K562 (cell line): ENCODE measurements around the gene CUEDC2. TPM values are rescaled to one million over a fixed set of nuclear protein-coding genes. Genes with fewer than 3 reads are reported as not detected.

Experiments used
- FIP1L1 ChIP-seq: fragments of 200-400 bp; formaldehyde crosslinking; IDR thresholded peaks from 2 replicates; pipeline ENCODE4 v1.6.1; 2018; ENCODE audit warnings: mild to moderate bottlenecking, low read depth, low read length; ENCODE audit not compliant: poor library complexity, severe bottlenecking
- GABPB2 ChIP-seq: fragments of 250-450 bp; sonication (Bioruptor Pico); conservative IDR thresholded peaks from 2 replicates; pipeline ENCODE4 v1.5.1; 2021; ENCODE audit warnings: mild to moderate bottlenecking
- KLF10 ChIP-seq: fragments of 250-450 bp; sonication (Bioruptor Pico); IDR thresholded peaks from 2 replicates; pipeline ENCODE4 v1.6.1; 2021; ENCODE audit warnings: matching md5 sums
- MAZ ChIP-seq, 2 experiments: fragments of 450-650 bp in 1 of 2; sonication (generic) in 1 of 2; formaldehyde crosslinking; IDR thresholded peaks in 1 of 2; conservative IDR thresholded peaks in 1 of 2; 2 replicates each; pipeline versions ENCODE4 v1.4.0 to v1.5.0; 2020; ENCODE audit warnings: mild to moderate bottlenecking in 1 of 2, missing genetic modification reagents in 1 of 2
- NR2C2 ChIP-seq, 2 experiments: fragments of 200-800 bp in 1 of 2; sonication (Bioruptor generic) in 1 of 2; sonication (generic) in 1 of 2; formaldehyde crosslinking in 1 of 2; IDR thresholded peaks; 2 replicates each; pipeline versions ENCODE4 v1.6.1 to v1.8.0; 2016 to 2022; ENCODE audit warnings: mild to moderate bottlenecking in 1 of 2, missing compliant biosample characterization in 1 of 2, missing genetic modification characterization in 1 of 2, missing genetic modification reagents in 1 of 2
- SMARCE1 ChIP-seq: fragments of 450-650 bp; IDR thresholded peaks from 2 replicates; pipeline ENCODE4 v1.7.1; 2016; ENCODE audit warnings: mild to moderate bottlenecking
- SP1 ChIP-seq: sonication (generic); formaldehyde crosslinking; IDR thresholded peaks from 2 replicates; pipeline ENCODE4 v1.8.1; 2022; ENCODE audit warnings: mild to moderate bottlenecking, missing genetic modification reagents
- SRSF1 ChIP-seq: fragments of 200-400 bp; formaldehyde crosslinking; IDR thresholded peaks from 2 replicates; pipeline ENCODE4 v1.6.1; 2017; ENCODE audit warnings: mild to moderate bottlenecking, low read depth, low read length, moderate library complexity
- YY1 ChIP-seq, 3 experiments: IDR thresholded peaks; 2 replicates each; pipeline ENCODE4 v1.6.1; 2011; ENCODE audit warnings: low read length in 2 of 3, mild to moderate bottlenecking in 2 of 3, moderate library complexity in 2 of 3, borderline replicate concordance in 1 of 3, control low read depth in 1 of 3, low read depth in 1 of 3; ENCODE audit not compliant: insufficient read depth in 3 of 3, insufficient replicate concordance in 2 of 3, control insufficient read depth in 1 of 3, insufficient read length in 1 of 3; ENCODE audit errors: extremely low read depth in 1 of 3
- ZNF583 ChIP-seq: fragments of 250-450 bp; sonication (Bioruptor Pico); IDR thresholded peaks from 2 replicates; pipeline ENCODE4 v1.4.0; 2020
- ZNF668 ChIP-seq: fragments of 250-450 bp; sonication (Bioruptor Pico); IDR thresholded peaks from 2 replicates; pipeline ENCODE4 v1.8.0; 2022; ENCODE audit warnings: mild to moderate bottlenecking, inconsistent platforms
- ZNF75A ChIP-seq: fragments of 450-650 bp; formaldehyde crosslinking; IDR thresholded peaks from 2 replicates; pipeline ENCODE4 v1.4.0; 2020; ENCODE audit warnings: mild to moderate bottlenecking
- ZNF785 ChIP-seq: fragments of 250-450 bp; sonication (Bioruptor Pico); IDR thresholded peaks from 2 replicates; pipeline ENCODE4 v1.4.0; 2020; ENCODE audit warnings: mild to moderate bottlenecking
- polyA plus RNA-seq, 8 experiments: library from polyadenylated mRNA; depleted of rRNA in 4 of 8; stranded (reverse) in 5 of 8; unstranded in 3 of 8; fragments of >200 nt; fragmentation: Nextera tagmentation in 2 of 8; fragmentation: Illumina TruSeq in 1 of 8; extraction: Ambion mirVana in 2 of 8; extraction: Trizol in 1 of 8; gene quantifications; 2 replicates each; pipeline versions ENCODE4 v1.2.1 to v1.2.3, GENCODE V29; 2011 to 2014; ENCODE audit warnings: inconsistent platforms in 1 of 8, missing spikeins in 1 of 8
- total RNA-seq, 7 experiments: library from RNA; depleted of rRNA in 6 of 7; stranded (reverse); fragments of >200 nt in 6 of 7; fragmentation: Illumina TruSeq in 2 of 7; extraction: Trizol in 2 of 7; gene quantifications; 2 replicates each; pipeline versions ENCODE4 v1.2.1 to v1.2.3, GENCODE V29; 2011 to 2021; ENCODE audit warnings: low replicate concordance in 1 of 7
- TF ChIP-seq, protein P1 (sequence below): fragments of 200-600 bp; sonication (generic); IDR thresholded peaks from one replicate; pipeline ENCODE4 v1.6.1; 2012; ENCODE audit warnings: mild to moderate bottlenecking, low read depth, low read length, inconsistent platforms
- TF ChIP-seq, protein P2 (sequence below): fragments of 250-450 bp; sonication (Bioruptor Pico); IDR thresholded peaks from 2 replicates; pipeline ENCODE4 v1.5.0; 2021

Gene CUEDC2
- total and polyA plus RNA-seq, 9 of the 15 experiments (the other 6 are each of a cell fraction or from before 2014, with no cell fraction given): 8.5 to 48.9 (median 27.4) TPM

DNA sequence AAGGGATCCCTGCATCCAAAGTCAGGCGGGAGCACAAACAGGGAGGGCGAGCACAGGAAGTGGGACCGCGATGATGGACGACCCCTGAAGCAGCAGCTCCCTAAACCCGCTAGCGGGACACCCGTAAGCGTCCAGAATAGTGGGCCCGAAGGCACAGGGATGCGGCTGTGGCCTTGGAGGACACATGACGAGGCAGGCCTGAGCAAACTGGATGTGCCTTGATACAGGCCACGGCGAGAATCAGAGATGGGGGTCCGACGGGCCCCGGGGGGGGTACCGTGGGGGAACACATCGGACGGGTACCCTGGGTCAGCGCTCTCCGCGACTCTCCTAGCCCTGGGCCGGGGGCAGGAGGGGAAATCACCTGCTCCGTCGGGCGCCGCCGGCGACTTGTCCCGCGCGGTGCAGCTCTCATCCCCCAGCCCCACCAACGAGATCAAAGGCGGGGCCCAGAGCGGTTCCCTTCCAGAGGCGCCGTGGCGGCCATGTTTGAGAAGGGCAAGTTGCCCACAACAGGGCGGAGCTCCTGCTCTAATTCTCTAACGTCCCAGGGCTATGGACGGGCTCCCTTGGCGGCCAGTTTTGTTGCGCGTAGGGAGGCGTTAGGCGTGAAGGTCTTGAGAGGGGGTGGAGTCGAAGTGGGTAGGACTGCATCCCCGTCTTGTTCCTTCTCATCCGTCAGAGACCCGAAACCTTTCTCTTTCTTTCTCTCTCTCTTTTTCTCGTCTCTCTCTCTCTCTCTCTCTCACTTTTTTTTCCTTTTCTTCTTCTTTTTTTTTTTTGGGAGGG lies at the start of gene CUEDC2 (continued):
- TF ChIP-seq, protein P1, sequence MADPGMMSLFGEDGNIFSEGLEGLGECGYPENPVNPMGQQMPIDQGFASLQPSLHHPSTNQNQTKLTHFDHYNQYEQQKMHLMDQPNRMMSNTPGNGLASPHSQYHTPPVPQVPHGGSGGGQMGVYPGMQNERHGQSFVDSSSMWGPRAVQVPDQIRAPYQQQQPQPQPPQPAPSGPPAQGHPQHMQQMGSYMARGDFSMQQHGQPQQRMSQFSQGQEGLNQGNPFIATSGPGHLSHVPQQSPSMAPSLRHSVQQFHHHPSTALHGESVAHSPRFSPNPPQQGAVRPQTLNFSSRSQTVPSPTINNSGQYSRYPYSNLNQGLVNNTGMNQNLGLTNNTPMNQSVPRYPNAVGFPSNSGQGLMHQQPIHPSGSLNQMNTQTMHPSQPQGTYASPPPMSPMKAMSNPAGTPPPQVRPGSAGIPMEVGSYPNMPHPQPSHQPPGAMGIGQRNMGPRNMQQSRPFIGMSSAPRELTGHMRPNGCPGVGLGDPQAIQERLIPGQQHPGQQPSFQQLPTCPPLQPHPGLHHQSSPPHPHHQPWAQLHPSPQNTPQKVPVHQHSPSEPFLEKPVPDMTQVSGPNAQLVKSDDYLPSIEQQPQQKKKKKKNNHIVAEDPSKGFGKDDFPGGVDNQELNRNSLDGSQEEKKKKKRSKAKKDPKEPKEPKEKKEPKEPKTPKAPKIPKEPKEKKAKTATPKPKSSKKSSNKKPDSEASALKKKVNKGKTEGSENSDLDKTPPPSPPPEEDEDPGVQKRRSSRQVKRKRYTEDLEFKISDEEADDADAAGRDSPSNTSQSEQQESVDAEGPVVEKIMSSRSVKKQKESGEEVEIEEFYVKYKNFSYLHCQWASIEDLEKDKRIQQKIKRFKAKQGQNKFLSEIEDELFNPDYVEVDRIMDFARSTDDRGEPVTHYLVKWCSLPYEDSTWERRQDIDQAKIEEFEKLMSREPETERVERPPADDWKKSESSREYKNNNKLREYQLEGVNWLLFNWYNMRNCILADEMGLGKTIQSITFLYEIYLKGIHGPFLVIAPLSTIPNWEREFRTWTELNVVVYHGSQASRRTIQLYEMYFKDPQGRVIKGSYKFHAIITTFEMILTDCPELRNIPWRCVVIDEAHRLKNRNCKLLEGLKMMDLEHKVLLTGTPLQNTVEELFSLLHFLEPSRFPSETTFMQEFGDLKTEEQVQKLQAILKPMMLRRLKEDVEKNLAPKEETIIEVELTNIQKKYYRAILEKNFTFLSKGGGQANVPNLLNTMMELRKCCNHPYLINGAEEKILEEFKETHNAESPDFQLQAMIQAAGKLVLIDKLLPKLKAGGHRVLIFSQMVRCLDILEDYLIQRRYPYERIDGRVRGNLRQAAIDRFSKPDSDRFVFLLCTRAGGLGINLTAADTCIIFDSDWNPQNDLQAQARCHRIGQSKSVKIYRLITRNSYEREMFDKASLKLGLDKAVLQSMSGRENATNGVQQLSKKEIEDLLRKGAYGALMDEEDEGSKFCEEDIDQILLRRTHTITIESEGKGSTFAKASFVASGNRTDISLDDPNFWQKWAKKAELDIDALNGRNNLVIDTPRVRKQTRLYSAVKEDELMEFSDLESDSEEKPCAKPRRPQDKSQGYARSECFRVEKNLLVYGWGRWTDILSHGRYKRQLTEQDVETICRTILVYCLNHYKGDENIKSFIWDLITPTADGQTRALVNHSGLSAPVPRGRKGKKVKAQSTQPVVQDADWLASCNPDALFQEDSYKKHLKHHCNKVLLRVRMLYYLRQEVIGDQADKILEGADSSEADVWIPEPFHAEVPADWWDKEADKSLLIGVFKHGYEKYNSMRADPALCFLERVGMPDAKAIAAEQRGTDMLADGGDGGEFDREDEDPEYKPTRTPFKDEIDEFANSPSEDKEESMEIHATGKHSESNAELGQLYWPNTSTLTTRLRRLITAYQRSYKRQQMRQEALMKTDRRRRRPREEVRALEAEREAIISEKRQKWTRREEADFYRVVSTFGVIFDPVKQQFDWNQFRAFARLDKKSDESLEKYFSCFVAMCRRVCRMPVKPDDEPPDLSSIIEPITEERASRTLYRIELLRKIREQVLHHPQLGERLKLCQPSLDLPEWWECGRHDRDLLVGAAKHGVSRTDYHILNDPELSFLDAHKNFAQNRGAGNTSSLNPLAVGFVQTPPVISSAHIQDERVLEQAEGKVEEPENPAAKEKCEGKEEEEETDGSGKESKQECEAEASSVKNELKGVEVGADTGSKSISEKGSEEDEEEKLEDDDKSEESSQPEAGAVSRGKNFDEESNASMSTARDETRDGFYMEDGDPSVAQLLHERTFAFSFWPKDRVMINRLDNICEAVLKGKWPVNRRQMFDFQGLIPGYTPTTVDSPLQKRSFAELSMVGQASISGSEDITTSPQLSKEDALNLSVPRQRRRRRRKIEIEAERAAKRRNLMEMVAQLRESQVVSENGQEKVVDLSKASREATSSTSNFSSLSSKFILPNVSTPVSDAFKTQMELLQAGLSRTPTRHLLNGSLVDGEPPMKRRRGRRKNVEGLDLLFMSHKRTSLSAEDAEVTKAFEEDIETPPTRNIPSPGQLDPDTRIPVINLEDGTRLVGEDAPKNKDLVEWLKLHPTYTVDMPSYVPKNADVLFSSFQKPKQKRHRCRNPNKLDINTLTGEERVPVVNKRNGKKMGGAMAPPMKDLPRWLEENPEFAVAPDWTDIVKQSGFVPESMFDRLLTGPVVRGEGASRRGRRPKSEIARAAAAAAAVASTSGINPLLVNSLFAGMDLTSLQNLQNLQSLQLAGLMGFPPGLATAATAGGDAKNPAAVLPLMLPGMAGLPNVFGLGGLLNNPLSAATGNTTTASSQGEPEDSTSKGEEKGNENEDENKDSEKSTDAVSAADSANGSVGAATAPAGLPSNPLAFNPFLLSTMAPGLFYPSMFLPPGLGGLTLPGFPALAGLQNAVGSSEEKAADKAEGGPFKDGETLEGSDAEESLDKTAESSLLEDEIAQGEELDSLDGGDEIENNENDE: no peak
- TF ChIP-seq SP1: peak; percentile 99
- TF ChIP-seq ZNF583 (CRISPR knock-in tag): no peak
- TF ChIP-seq GABPB2 (CRISPR knock-in tag): no peak
- TF ChIP-seq ZNF785 (CRISPR knock-in tag): no peak
- no peak for TF ChIP-seq FIP1L1
- TF ChIP-seq SMARCE1: peak; percentile 64; the same call in 1 of the 2 replicates
- peak; percentile 97 to 100 (median 100) for TF ChIP-seq YY1 (IDR thresholded peaks at IDR 0.05; ENCODE audit: borderline replicate concordance in 1 of 3, control insufficient read depth in 1 of 3, extremely low read depth in 1 of 3, insufficient read depth in 3 of 3, insufficient read length in 1 of 3, insufficient replicate concordance in 2 of 3, low read depth in 1 of 3, low read length in 2 of 3)
- no peak for TF ChIP-seq ZNF668 (CRISPR knock-in tag)
- TF ChIP-seq NR2C2 (CRISPR knock-in tag; IDR thresholded peaks at IDR 0.05): no peak
- peak; percentile 61 for TF ChIP-seq NR2C2 (tag; IDR thresholded peaks at IDR 0.05)
- no peak for TF ChIP-seq KLF10 (CRISPR knock-in tag)
- TF ChIP-seq MAZ (CRISPR knock-in tag; conservative IDR thresholded peaks at IDR 0.05 in 1 of 2, IDR thresholded peaks at IDR 0.05 in 1 of 2): peak; percentile 46 to 87; a peak in 3 of 4 replicates
- no peak for TF ChIP-seq ZNF75A (CRISPR knock-in tag)
- TF ChIP-seq SRSF1: no peak
- TF ChIP-seq, protein P2, sequence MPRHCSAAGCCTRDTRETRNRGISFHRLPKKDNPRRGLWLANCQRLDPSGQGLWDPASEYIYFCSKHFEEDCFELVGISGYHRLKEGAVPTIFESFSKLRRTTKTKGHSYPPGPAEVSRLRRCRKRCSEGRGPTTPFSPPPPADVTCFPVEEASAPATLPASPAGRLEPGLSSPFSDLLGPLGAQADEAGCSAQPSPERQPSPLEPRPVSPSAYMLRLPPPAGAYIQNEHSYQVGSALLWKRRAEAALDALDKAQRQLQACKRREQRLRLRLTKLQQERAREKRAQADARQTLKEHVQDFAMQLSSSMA (CRISPR knock-in tag): no peak
